Measurements from ENCODE around the gene PBX1. TPM values are rescaled to one million over a fixed set of nuclear protein-coding genes. Genes with fewer than 3 reads are reported as not detected.

The PBX1 gene
- total RNA-seq, 2 donors from 2014 or later = 59.9 to 79.2 TPM

- Mint-ChIP-seq H3K27me3 (ENCODE audit: insufficient read depth) (no peaks in the 10 kb centered on the region), H3K9me3 (no peaks in the 10 kb centered on the region), H3K36me3 (ENCODE audit: low read depth) (peaks cover 22% of the 10 kb centered on the region), H3K4me1 (peaks cover 11% of the 10 kb centered on the region), H3K27ac (no peak overlapping the region), H3K4me3 (no peak overlapping the region)
- Histone ChIP-seq H3K4me3 (ENCODE audit: low read length) (no peak overlapping the region), H3K27me3 (ENCODE audit: control insufficient read depth, insufficient read depth, low read length, poor library complexity, severe bottlenecking) (no peaks in the 10 kb centered on the region), H3K4me1 (ENCODE audit: control insufficient read depth, insufficient read depth, low read length) (peaks cover 11% of the 10 kb centered on the region), H3K9ac (ENCODE audit: extremely low read depth, low read length, poor library complexity, severe bottlenecking) (no peak overlapping the region), H3K27ac (ENCODE audit: low read depth, low read length) (no peak overlapping the region), H3K36me3 (ENCODE audit: control insufficient read depth, insufficient read depth, low read length) (no peaks in the 10 kb centered on the region), H3K9me3 (ENCODE audit: control insufficient read depth, low read length) (no peaks in the 10 kb centered on the region)
- no peak for TF ChIP-seq CTCF (conservative IDR thresholded peaks at IDR 0.05)
- WGBS, 2 experiments (ENCODE audit: insufficient coverage in 1 of 2, insufficient read length in 1 of 2) = 84% methylated on average over 2 of the region's 2 CpGs; no CpG with 5 or more reads in 1 of the 2 experiments
- no peak for DNase-seq
These were observed 237.9 kb downstream of the PBX1 start for GRCh38 chr1:164796916-164797315.

GRCh38 chr1:164801246-164801731, 242.3 kb downstream of the PBX1 start:
- H3K4me3 ChIP-seq (ENCODE audit: low read length) = no peak overlapping the region
- whole genome bisulfite sequencing, 2 experiments (ENCODE audit: insufficient coverage in 1 of 2, insufficient read length in 1 of 2) = 95 to 98% methylated on average over 5 to 6 of the region's 6 CpGs
- no peak overlapping the region for H3K4me3 Mint-ChIP-seq

GRCh38 chr1:164801791-164802502, 243.0 kb downstream of the PBX1 start:
- 78 to 87% methylated on average over 5 to 7 of the region's 7 CpGs for WGBS, 2 experiments (ENCODE audit: insufficient coverage in 1 of 2, insufficient read length in 1 of 2)
- H3K4me1 ChIP-seq (ENCODE audit: control insufficient read depth, insufficient read depth, low read length) = peaks cover 20% of the 10 kb centered on the region
- TF ChIP-seq CTCF (conservative IDR thresholded peaks at IDR 0.05) = no peak
- Mint-ChIP-seq H3K27me3 (ENCODE audit: insufficient read depth) (no peaks in the 10 kb centered on the region), H3K36me3 (ENCODE audit: low read depth) (peaks cover 28% of the 10 kb centered on the region), H3K4me1 (peaks cover 28% of the 10 kb centered on the region), H3K27ac (no peak overlapping the region), H3K4me3 (no peak overlapping the region), H3K9me3 (no peaks in the 10 kb centered on the region)
- no peaks in the 10 kb centered on the region for H3K27me3 ChIP-seq (ENCODE audit: control insufficient read depth, insufficient read depth, low read length, poor library complexity, severe bottlenecking)
- H3K36me3 ChIP-seq (ENCODE audit: control insufficient read depth, insufficient read depth, low read length) = no peaks in the 10 kb centered on the region
- H3K9me3 ChIP-seq (ENCODE audit: control insufficient read depth, low read length) = no peaks in the 10 kb centered on the region
- no peak overlapping the region for H3K27ac ChIP-seq (ENCODE audit: low read depth, low read length)
- DNase-seq = no peak
- H3K4me3 ChIP-seq (ENCODE audit: low read length) = no peak overlapping the region
- no peak overlapping the region for H3K9ac ChIP-seq (ENCODE audit: extremely low read depth, low read length, poor library complexity, severe bottlenecking)

More at GRCh38 chr1:164801246-164801731, 242.3 kb downstream of the PBX1 start:
- no peak overlapping the region for H3K9ac ChIP-seq (ENCODE audit: extremely low read depth, low read length, poor library complexity, severe bottlenecking)
- Mint-ChIP-seq H3K27me3 (ENCODE audit: insufficient read depth) (no peaks in the 10 kb centered on the region), H3K4me1 (peaks cover 28% of the 10 kb centered on the region), H3K36me3 (ENCODE audit: low read depth) (peaks cover 24% of the 10 kb centered on the region), H3K27ac (no peak overlapping the region), H3K9me3 (no peaks in the 10 kb centered on the region)
- peaks cover 20% of the 10 kb centered on the region for H3K4me1 ChIP-seq (ENCODE audit: control insufficient read depth, insufficient read depth, low read length)
- no peak for DNase-seq
- TF ChIP-seq CTCF (conservative IDR thresholded peaks at IDR 0.05) = no peak
- H3K36me3 ChIP-seq (ENCODE audit: control insufficient read depth, insufficient read depth, low read length) = no peaks in the 10 kb centered on the region
- H3K9me3 ChIP-seq (ENCODE audit: control insufficient read depth, low read length) = no peaks in the 10 kb centered on the region
- H3K27ac ChIP-seq (ENCODE audit: low read depth, low read length) = no peak overlapping the region
- no peaks in the 10 kb centered on the region for H3K27me3 ChIP-seq (ENCODE audit: control insufficient read depth, insufficient read depth, low read length, poor library complexity, severe bottlenecking)

Data from endodermal cell (in vitro differentiated cells).